ENCODE results near the gene TMEM121. TPM values are rescaled to one million over a fixed set of nuclear protein-coding genes. Genes with fewer than 3 reads are reported as not detected.

The TMEM121 gene
- total and polyA plus RNA-seq, 12 donors: 0.93 to 2.6 (median 1.7) TPM

GRCh38 chr14:105531894-105532623 lies 5.7 kb downstream of the TMEM121 start:
- Histone ChIP-seq H3K9me3 (no peaks in the 10 kb centered on the region), H3K27ac (no peak overlapping the region), H3K27me3 (peaks cover 0 to 35% (median 7%) of the 10 kb centered on the region in 7 donors), H3K4me1 (peaks cover 8 to 30% (median 26%) of the 10 kb centered on the region in 9 donors), H3K4me3 (no peak overlapping the region), H3K36me3 (no peaks in the 10 kb centered on the region)
- no peak for TF ChIP-seq CTCF (IDR thresholded peaks at IDR 0.05)
- DNase-seq (no peak), ATAC-seq (no peak)
- intact Hi-C loops (cut with DNase I): no loop called here
- WGBS, 2 donors: 72 to 82% methylated on average over 19 of the region's 19 CpGs

- H3K36me3 ChIP-seq: no peaks in the 10 kb centered on the region
- H3K4me3 ChIP-seq: no peak overlapping the region
- H3K27me3 ChIP-seq: peaks cover 0 to 35% (median 14%) of the 10 kb centered on the region in 7 donors
- H3K4me1 ChIP-seq: peaks cover 2 to 25% (median 19%) of the 10 kb centered on the region in 9 donors
- ATAC-seq: no peak
- H3K9me3 ChIP-seq: no peaks in the 10 kb centered on the region
- H3K27ac ChIP-seq: no peak overlapping the region
- peak in 1 of 2 donors; percentile 31 for DNase-seq
- 65 to 76% methylated on average over 10 of the region's 10 CpGs for WGBS, 2 donors
- intact Hi-C loops (cut with DNase I): no loop called here
- TF ChIP-seq CTCF (IDR thresholded peaks at IDR 0.05): peak in 6 of 9 donors; percentile 19 to 39 (median 34)
Measured at GRCh38 chr14:105532735-105533141, 6.4 kb downstream of the TMEM121 start.

- Histone ChIP-seq H3K27me3 (peaks cover 0 to 36% (median 18%) of the 10 kb centered on the region in 7 donors), H3K9me3 (no peaks in the 10 kb centered on the region), H3K36me3 (no peaks in the 10 kb centered on the region), H3K4me1 (peaks cover 0 to 25% (median 15%) of the 10 kb centered on the region in 9 donors), H3K27ac (no peak overlapping the region), H3K4me3 (no peak overlapping the region)
- WGBS, 2 donors: 85 to 87% methylated on average over 9 of the region's 9 CpGs
- no peak for DNase-seq
- TF ChIP-seq CTCF (IDR thresholded peaks at IDR 0.05): no peak
- ATAC-seq: no peak
- intact Hi-C loops (cut with DNase I): no loop called here
Measured at GRCh38 chr14:105533391-105533790, 7.0 kb downstream of the TMEM121 start.

GRCh38 chr14:105533811-105534498 lies 7.6 kb downstream of the TMEM121 start:
- no peak for TF ChIP-seq CTCF (IDR thresholded peaks at IDR 0.05)
- DNase-seq: no peak

More at GRCh38 chr14:105533811-105534498, 7.6 kb downstream of the TMEM121 start:
- Histone ChIP-seq H3K27ac (no peak overlapping the region), H3K36me3 (no peaks in the 10 kb centered on the region), H3K4me3 (no peak overlapping the region), H3K27me3 (peaks cover 0 to 36% (median 18%) of the 10 kb centered on the region in 7 donors), H3K4me1 (peaks cover 0 to 22% (median 12%) of the 10 kb centered on the region in 9 donors), H3K9me3 (no peaks in the 10 kb centered on the region)
- ATAC-seq: no peak
- intact Hi-C loops (cut with DNase I): no loop called here
- WGBS, 2 donors: 74 to 75% methylated on average over 21 of the region's 21 CpGs
